CD4-positive, alpha-beta T cell treated with Interferon gamma for 1 hour (primary cell): ENCODE results near the gene ALDH2.
"Not testable (repeated sequence)": the region's sequence is repeated elsewhere in the genome, so short reads cannot be mapped to it uniquely, and the experiment has no call there.

ENCODE experiments used
- DNase-seq: peaks from one replicate; pipeline ENCODE4 v3.0.0-alpha.2; 2020

ALDH2 gene

GRCh38 chr12:111766608-111767361, at the start of gene ALDH2:
Gene ALDH2 (plus strand): TSS chr12:111766933. CDS start chr12:111766983, 50 bp downstream.
- peak; percentile 25 for DNase-seq

GRCh38 chr12:111719316-111719715, 47.4 kb upstream of the ALDH2 start:
- not testable (repeated sequence) for DNase-seq

GRCh38 chr12:111720457-111720856, 46.3 kb upstream of the ALDH2 start:
- no peak for DNase-seq

- DNase-seq, result not testable (repeated sequence)
Measured at GRCh38 chr12:111723646-111724360, 42.9 kb upstream of the ALDH2 start.

- no peak for DNase-seq
Measured at GRCh38 chr12:111728795-111729194, 37.9 kb upstream of the ALDH2 start.

- no peak for DNase-seq
Measured at GRCh38 chr12:111730420-111730819, 36.3 kb upstream of the ALDH2 start.

- DNase-seq, result no peak
Measured at GRCh38 chr12:111732786-111733185, 33.9 kb upstream of the ALDH2 start.

- DNase-seq, result no peak
Measured at GRCh38 chr12:111733340-111733915, 33.3 kb upstream of the ALDH2 start.

GRCh38 chr12:111739524-111739923, 27.2 kb upstream of the ALDH2 start:
- DNase-seq, result not testable (repeated sequence)

GRCh38 chr12:111741235-111741812, 25.4 kb upstream of the ALDH2 start:
- no peak for DNase-seq

- DNase-seq, result no peak
Measured at GRCh38 chr12:111745211-111745610, 21.5 kb upstream of the ALDH2 start.

GRCh38 chr12:111747333-111747732, 19.4 kb upstream of the ALDH2 start:
- no peak for DNase-seq

- no peak for DNase-seq
Measured at GRCh38 chr12:111748151-111748672, 18.5 kb upstream of the ALDH2 start.

- no peak for DNase-seq
Measured at GRCh38 chr12:111748867-111749266, 17.9 kb upstream of the ALDH2 start.

- DNase-seq, result no peak
Measured at GRCh38 chr12:111749391-111749790, 17.3 kb upstream of the ALDH2 start.

GRCh38 chr12:111753144-111753881, 13.4 kb upstream of the ALDH2 start:
- peak; percentile 18 for DNase-seq

GRCh38 chr12:111754671-111755070, 12.1 kb upstream of the ALDH2 start:
- DNase-seq, result no peak

- no peak for DNase-seq
Measured at GRCh38 chr12:111756196-111756595, 10.5 kb upstream of the ALDH2 start.

- DNase-seq, result no peak
Measured at GRCh38 chr12:111756681-111757080, 10.1 kb upstream of the ALDH2 start.

- DNase-seq, result peak; percentile 27
Measured at GRCh38 chr12:111757361-111758119, 9.2 kb upstream of the ALDH2 start.

GRCh38 chr12:111758120-111758561, 8.6 kb upstream of the ALDH2 start:
- DNase-seq, result no peak

- no peak for DNase-seq
Measured at GRCh38 chr12:111759271-111759670, 7.5 kb upstream of the ALDH2 start.
